IMR-90 (cell line): Measurements from ENCODE around the gene OR2A12.

Experiments
- BHLHE40 ChIP-seq: fragments of 150-350 bp; IDR thresholded peaks from 2 replicates; pipeline ENCODE4 v1.6.1; 2016; ENCODE audit warnings: mild to moderate bottlenecking, low read depth, low read length
- CEBPB ChIP-seq: IDR thresholded peaks from 2 replicates; pipeline ENCODE4 v1.6.1; 2012; ENCODE audit warnings: low read depth, low read length, improper control_type of control experiment
- CTCF ChIP-seq: conservative IDR thresholded peaks from 2 replicates; pipeline ENCODE4 v1.5.1; 2012; ENCODE audit warnings: mild to moderate bottlenecking, low read depth, low read length, improper control_type of control experiment
- ELK1 ChIP-seq: fragments of 150-350 bp; IDR thresholded peaks from 2 replicates; pipeline ENCODE4 v1.6.1; 2016; ENCODE audit warnings: low read depth, mild to moderate bottlenecking, low read length, moderate library complexity, borderline replicate concordance
- FOS ChIP-seq: fragments of 150-350 bp; IDR thresholded peaks from 2 replicates; pipeline ENCODE4 v1.6.1; 2016; ENCODE audit warnings: low read depth, low read length
- MAFK ChIP-seq: IDR thresholded peaks from 2 replicates; pipeline ENCODE4 v1.6.1; 2012; ENCODE audit warnings: low read depth, low read length, improper control_type of control experiment
- MAZ ChIP-seq: IDR thresholded peaks from 2 replicates; pipeline ENCODE4 v1.6.1; 2012; ENCODE audit warnings: low read depth, mild to moderate bottlenecking, low read length, improper control_type of control experiment, moderate library complexity, borderline replicate concordance
- MXI1 ChIP-seq: IDR thresholded peaks from 2 replicates; pipeline ENCODE4 v1.6.1; 2012; ENCODE audit warnings: low read depth, mild to moderate bottlenecking, low read length, moderate library complexity, borderline replicate concordance
- POLR2A ChIP-seq: IDR thresholded peaks from 2 replicates; pipeline ENCODE4 v1.6.1; 2012; ENCODE audit warnings: mild to moderate bottlenecking, low read depth, low read length
- RAD21 ChIP-seq: IDR thresholded peaks from 2 replicates; pipeline ENCODE4 v1.6.1; 2012; ENCODE audit warnings: low read length, improper control_type of control experiment
- RCOR1 ChIP-seq: IDR thresholded peaks from 2 replicates; pipeline ENCODE4 v1.6.1; 2012; ENCODE audit warnings: mild to moderate bottlenecking, low read length, improper control_type of control experiment; ENCODE audit not compliant: insufficient replicate concordance
- RFX5 ChIP-seq: IDR thresholded peaks from 2 replicates; pipeline ENCODE4 v1.8.0; 2012; ENCODE audit warnings: low read depth, mild to moderate bottlenecking, low read length, moderate library complexity
- USF2 ChIP-seq: fragments of 150-350 bp; IDR thresholded peaks from 2 replicates; pipeline ENCODE4 v1.6.1; 2017; ENCODE audit warnings: mild to moderate bottlenecking, antibody characterized with exemption, low read length, low read depth

GRCh38 chr7:144137501-144137900 is 51.4 kb downstream of the OR2A12 start:
- TF ChIP-seq CTCF (no peak), USF2 (no peak), CEBPB (no peak), POLR2A (no peak), MAZ (no peak), MXI1 (no peak), ELK1 (no peak), RAD21 (no peak), BHLHE40 (no peak), RFX5 (no peak), MAFK (no peak), FOS (no peak), RCOR1 (no peak)
